GM12872 (cell line): ENCODE data around the gene POLG.

ENCODE experiments used
- TF ChIP-seq, protein P1 (sequence below): IDR thresholded peaks from 3 replicates; pipeline ENCODE4 v1.5.1; 2011; ENCODE audit warnings: low read depth, mild to moderate bottlenecking, low read length, moderate library complexity; ENCODE audit not compliant: insufficient read depth

POLG gene

GRCh38 chr15:89303986-89304385 lies 30.6 kb downstream of the POLG start:
- TF ChIP-seq, protein P1, sequence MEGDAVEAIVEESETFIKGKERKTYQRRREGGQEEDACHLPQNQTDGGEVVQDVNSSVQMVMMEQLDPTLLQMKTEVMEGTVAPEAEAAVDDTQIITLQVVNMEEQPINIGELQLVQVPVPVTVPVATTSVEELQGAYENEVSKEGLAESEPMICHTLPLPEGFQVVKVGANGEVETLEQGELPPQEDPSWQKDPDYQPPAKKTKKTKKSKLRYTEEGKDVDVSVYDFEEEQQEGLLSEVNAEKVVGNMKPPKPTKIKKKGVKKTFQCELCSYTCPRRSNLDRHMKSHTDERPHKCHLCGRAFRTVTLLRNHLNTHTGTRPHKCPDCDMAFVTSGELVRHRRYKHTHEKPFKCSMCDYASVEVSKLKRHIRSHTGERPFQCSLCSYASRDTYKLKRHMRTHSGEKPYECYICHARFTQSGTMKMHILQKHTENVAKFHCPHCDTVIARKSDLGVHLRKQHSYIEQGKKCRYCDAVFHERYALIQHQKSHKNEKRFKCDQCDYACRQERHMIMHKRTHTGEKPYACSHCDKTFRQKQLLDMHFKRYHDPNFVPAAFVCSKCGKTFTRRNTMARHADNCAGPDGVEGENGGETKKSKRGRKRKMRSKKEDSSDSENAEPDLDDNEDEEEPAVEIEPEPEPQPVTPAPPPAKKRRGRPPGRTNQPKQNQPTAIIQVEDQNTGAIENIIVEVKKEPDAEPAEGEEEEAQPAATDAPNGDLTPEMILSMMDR: no peak

GRCh38 chr15:89301304-89302089 lies 33.1 kb downstream of the POLG start:
- TF ChIP-seq, protein P1: no peak

DNA sequence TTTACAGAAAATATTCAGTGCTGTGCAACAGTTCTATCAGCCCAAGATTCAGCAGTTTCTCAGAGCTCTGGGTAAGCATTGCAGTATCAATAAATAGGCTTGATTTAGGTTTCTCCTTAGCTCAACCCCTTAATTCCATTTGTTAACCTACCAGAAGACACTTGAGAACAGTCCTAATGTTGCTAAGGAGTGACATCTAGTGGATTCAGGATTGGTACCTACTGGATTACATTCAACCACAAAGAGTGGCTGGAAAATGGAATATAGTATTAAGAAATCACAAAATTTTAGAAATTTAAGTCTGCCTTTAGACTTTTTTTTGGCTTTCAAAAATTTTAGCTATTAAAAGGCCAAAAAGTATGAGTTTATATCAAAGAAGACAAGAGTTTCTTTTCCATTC lies 34.7 kb downstream of the POLG start:
- TF ChIP-seq, protein P1: no peak

GRCh38 chr15:89293012-89293411 lies 41.6 kb downstream of the POLG start:
- TF ChIP-seq, protein P1: no peak

DNA sequence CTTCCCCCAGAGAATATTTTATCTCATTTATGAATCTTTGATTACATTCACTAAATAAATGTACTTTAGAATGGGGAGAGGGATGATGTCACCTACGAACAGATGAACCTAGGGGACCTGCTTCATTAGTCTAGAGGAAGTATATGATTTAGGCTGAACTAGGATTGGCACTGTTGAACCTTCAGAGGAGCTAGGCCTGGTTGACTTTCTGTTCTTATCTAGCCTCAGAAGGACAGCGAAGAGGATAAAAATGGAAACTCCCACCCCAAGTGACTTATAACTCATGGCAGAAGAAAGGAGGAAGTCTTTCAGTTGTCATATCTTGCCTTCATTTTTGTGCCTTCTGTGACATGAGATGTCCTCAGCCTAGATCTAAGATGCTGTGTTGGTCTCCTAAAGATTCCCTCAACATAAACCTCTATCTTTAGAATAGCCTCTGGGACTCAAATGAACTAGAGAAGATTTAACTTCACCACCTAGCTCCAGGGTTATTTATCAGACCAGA lies 42.6 kb downstream of the POLG start:
- TF ChIP-seq, protein P1: no peak

DNA sequence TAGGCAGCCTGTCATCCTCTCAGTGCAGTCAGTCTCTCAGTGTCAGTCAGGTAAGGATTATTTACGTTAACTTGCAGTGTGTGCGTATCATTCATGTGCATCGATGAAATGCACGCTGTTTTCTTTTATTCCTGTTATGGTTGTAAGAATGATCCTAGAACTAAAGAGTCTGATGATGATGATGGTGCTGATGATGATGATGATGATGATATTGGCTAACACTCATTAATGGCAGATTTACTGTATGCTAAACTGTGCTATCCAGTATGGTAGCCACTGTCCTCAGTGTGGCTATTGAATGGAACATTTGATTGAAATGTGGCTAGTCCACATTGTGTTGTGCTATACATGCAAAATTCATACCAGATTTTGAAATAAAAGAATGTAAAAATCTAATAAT lies 51.4 kb downstream of the POLG start:
- TF ChIP-seq, protein P1: no peak

- TF ChIP-seq, protein P1: no peak
These were observed 52.0 kb downstream of the POLG start for GRCh38 chr15:89282631-89283030.
